ENCODE measurements around the gene MRPS18C. TPM values are rescaled to one million over a fixed set of nuclear protein-coding genes. Genes with fewer than 3 reads are reported as not detected.

The MRPS18C gene
- total and polyA plus RNA-seq, 2 of the 4 experiments (the other 2 are of a cell fraction) = 8.6 to 12.2 TPM

DNA sequence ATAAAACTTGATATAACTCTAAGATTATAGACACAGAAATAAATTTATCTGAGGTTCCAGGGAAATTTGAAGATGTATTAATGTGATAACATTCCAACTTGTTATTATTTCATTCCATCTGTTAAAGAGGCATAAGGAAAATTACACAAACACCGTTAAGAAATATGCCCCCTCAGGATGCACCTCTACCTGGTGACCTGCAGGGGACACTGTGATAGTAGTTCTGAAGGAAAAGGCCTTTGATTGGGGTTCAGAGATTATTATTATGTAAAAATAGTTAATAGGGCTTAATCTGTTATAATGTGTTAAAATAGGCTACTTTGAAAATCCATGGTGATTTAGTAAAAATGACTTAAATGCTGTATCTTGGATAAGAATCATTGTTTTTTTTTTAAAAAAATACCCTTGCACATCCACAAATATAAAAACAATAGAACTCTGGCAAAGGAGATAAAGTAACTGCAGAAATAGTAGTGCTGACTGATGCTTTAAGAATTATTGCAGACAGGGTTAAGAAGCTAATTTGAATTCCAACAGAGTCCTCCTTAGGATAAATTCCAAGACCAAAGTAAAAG lies 35.1 kb downstream of the MRPS18C start:
- H4K8ac ChIP-seq (ENCODE audit: low read depth in 2 of 2, low read length in 2 of 2) = no peak overlapping the region
- BruUV-seq (replicated peaks) = no TSS peak
- no peak overlapping the region for H2AK5ac ChIP-seq (ENCODE audit: low read depth, low read length)
- no peak overlapping the region for H3K9ac ChIP-seq (ENCODE audit: low read depth, low read length)
- H3K4me1 ChIP-seq (ENCODE audit: control insufficient read depth, insufficient read depth, low read length) = no peaks in the 10 kb centered on the region
- H2BK20ac ChIP-seq (ENCODE audit: low read depth, low read length) = no peak overlapping the region
- ChIA-PET CTCF (interaction anchor here (0.6 to 1.3 kb wide), 4 partner anchors 140 to 154 kb away, joined by 3 to 6 read pairs (median 4); no protein-coding TSS in a partner anchor), POLR2A (ENCODE audit: unreplicated experiment) (no interaction called here)
- H3K4me3 ChIP-seq (ENCODE audit: insufficient read depth, low read depth, low read length) = no peak overlapping the region
- H4K5ac ChIP-seq (ENCODE audit: low read depth, low read length) = no peak overlapping the region
- ATAC-seq (ENCODE audit: low read depth) = peak; percentile 79
- no CpG with 5 or more reads among the region's 1 CpG for WGBS, 2 experiments (ENCODE audit: extremely low coverage in 2 of 2, insufficient read length in 1 of 2)
- H3K23ac ChIP-seq (ENCODE audit: low read depth, low read length) = no peak overlapping the region
- peak; percentile 18 for DNase-seq
- H3K4ac ChIP-seq (ENCODE audit: low read depth, low read length) = no peak overlapping the region
- H3K79me1 ChIP-seq (ENCODE audit: low read depth in 1 of 2, low read length in 2 of 2) = no peaks in the 10 kb centered on the region
- no peaks in the 10 kb centered on the region for H3K36me3 ChIP-seq (ENCODE audit: control insufficient read depth, insufficient read depth, low read length)
- in situ Hi-C loops (cut with MboI; ENCODE audit: low sequenced_read_pairs) = no loop called here
- no peak overlapping the region for H3K18ac ChIP-seq (ENCODE audit: low read depth, low read length)
- H3K27ac ChIP-seq (ENCODE audit: insufficient read depth, low read length) = no peak overlapping the region
- TF ChIP-seq, protein P1, sequence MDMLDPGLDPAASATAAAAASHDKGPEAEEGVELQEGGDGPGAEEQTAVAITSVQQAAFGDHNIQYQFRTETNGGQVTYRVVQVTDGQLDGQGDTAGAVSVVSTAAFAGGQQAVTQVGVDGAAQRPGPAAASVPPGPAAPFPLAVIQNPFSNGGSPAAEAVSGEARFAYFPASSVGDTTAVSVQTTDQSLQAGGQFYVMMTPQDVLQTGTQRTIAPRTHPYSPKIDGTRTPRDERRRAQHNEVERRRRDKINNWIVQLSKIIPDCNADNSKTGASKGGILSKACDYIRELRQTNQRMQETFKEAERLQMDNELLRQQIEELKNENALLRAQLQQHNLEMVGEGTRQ (IDR thresholded peaks at IDR 0.05; ENCODE audit: low read depth, low read length) = no peak
- no peak for TF ChIP-seq BHLHE40 (IDR thresholded peaks at IDR 0.05; ENCODE audit: low read depth, low read length)
- TF ChIP-seq, protein P2, sequence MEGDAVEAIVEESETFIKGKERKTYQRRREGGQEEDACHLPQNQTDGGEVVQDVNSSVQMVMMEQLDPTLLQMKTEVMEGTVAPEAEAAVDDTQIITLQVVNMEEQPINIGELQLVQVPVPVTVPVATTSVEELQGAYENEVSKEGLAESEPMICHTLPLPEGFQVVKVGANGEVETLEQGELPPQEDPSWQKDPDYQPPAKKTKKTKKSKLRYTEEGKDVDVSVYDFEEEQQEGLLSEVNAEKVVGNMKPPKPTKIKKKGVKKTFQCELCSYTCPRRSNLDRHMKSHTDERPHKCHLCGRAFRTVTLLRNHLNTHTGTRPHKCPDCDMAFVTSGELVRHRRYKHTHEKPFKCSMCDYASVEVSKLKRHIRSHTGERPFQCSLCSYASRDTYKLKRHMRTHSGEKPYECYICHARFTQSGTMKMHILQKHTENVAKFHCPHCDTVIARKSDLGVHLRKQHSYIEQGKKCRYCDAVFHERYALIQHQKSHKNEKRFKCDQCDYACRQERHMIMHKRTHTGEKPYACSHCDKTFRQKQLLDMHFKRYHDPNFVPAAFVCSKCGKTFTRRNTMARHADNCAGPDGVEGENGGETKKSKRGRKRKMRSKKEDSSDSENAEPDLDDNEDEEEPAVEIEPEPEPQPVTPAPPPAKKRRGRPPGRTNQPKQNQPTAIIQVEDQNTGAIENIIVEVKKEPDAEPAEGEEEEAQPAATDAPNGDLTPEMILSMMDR (conservative IDR thresholded peaks at IDR 0.05; ENCODE audit: low read depth, low read length) = peak; percentile 65
- TF ChIP-seq RFX5 (IDR thresholded peaks at IDR 0.05; ENCODE audit: low read depth, low read length) = no peak
- no peak for TF ChIP-seq FOS (IDR thresholded peaks at IDR 0.05; ENCODE audit: low read depth, low read length)
- TF ChIP-seq RAD21 (IDR thresholded peaks at IDR 0.05; ENCODE audit: low read length) = peak; percentile 48
- TF ChIP-seq, protein P3, sequence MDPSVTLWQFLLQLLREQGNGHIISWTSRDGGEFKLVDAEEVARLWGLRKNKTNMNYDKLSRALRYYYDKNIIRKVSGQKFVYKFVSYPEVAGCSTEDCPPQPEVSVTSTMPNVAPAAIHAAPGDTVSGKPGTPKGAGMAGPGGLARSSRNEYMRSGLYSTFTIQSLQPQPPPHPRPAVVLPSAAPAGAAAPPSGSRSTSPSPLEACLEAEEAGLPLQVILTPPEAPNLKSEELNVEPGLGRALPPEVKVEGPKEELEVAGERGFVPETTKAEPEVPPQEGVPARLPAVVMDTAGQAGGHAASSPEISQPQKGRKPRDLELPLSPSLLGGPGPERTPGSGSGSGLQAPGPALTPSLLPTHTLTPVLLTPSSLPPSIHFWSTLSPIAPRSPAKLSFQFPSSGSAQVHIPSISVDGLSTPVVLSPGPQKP (IDR thresholded peaks at IDR 0.05; ENCODE audit: borderline replicate concordance, low read depth, low read length) = no peak
- no peak for TF ChIP-seq MAZ (IDR thresholded peaks at IDR 0.05; ENCODE audit: borderline replicate concordance, low read depth, low read length)
- peak; percentile 53 for TF ChIP-seq SMC3 (IDR thresholded peaks at IDR 0.05; ENCODE audit: low read depth, low read length)
- no peak for TF ChIP-seq RCOR1 (IDR thresholded peaks at IDR 0.05; ENCODE audit: insufficient replicate concordance, low read length)
- no peak overlapping the region for H3K56ac ChIP-seq (ENCODE audit: extremely low read depth, insufficient read depth, low read length)
- no peaks in the 10 kb centered on the region for H3K9me1 ChIP-seq (ENCODE audit: insufficient read depth, low read length)
- H3K14ac ChIP-seq (replicated peaks; ENCODE audit: low read depth, low read length) = no peak overlapping the region
- H2BK120ac ChIP-seq (ENCODE audit: low read depth, low read length) = no peak overlapping the region
- H3K9me3 ChIP-seq (ENCODE audit: control insufficient read depth, insufficient read depth, low read length) = no peaks in the 10 kb centered on the region
- dilution Hi-C loops (cut with HindIII; ENCODE audit: low sequenced_read_pairs, unreplicated experiment) = no loop called here
- H2BK15ac ChIP-seq (ENCODE audit: low read depth, low read length) = no peak overlapping the region
- H2AFZ ChIP-seq (replicated peaks; ENCODE audit: low read length, poor library complexity) = no peak overlapping the region
- no peak overlapping the region for H4K91ac ChIP-seq (ENCODE audit: insufficient read depth, low read depth, low read length)
- intact Hi-C loops (cut with micrococcal nuclease) = loop anchor here (2.0 kb wide), 1 partner anchor 150 kb away; no protein-coding TSS in a partner anchor
- no peaks in the 10 kb centered on the region for H4K20me1 ChIP-seq (ENCODE audit: insufficient read depth, low read length)
- no peak overlapping the region for H2BK5ac ChIP-seq (ENCODE audit: low read depth, low read length, poor library complexity, severe bottlenecking)
- H2AK9ac ChIP-seq (replicated peaks; ENCODE audit: low read depth, low read length, poor library complexity) = no peak overlapping the region
- H3K27me3 ChIP-seq (ENCODE audit: control insufficient read depth, insufficient read depth, low read length) = no peaks in the 10 kb centered on the region
- H3K4me2 ChIP-seq (ENCODE audit: low read depth, low read length) = no peak overlapping the region

All from IMR-90 (cell line).